ENCODE data around the gene CLECL1. TPM values are rescaled to one million over a fixed set of nuclear protein-coding genes. Genes with fewer than 3 reads are reported as not detected.
"Not testable (repeated sequence)": the region's sequence is repeated elsewhere in the genome, so short reads cannot be mapped to it uniquely, and the experiment has no call there.

CLECL1 gene
- total RNA-seq, 2 experiments from 2014 or later: 0.44 to 1.7 TPM

- H3K9me3 Mint-ChIP-seq: peaks cover 10% of the 10 kb centered on the region
- H3K27me3 Mint-ChIP-seq: no peaks in the 10 kb centered on the region
- H3K4me3 Mint-ChIP-seq: peak overlapping the region; percentile 79
- no peaks in the 10 kb centered on the region for H3K36me3 ChIP-seq (ENCODE audit: insufficient read depth, low read length)
- peaks cover 21% of the 10 kb centered on the region for H3K36me3 Mint-ChIP-seq (ENCODE audit: low read depth)
- H3K4me1 ChIP-seq (ENCODE audit: insufficient read depth, low read length): peaks cover 23% of the 10 kb centered on the region
- ChIA-PET POLR2A (interaction anchor here (0.5 to 4.4 kb wide), 31 partner anchors 9 to 377 kb away, joined by 3 to 97 read pairs (median 6); partner anchors contain the start of genes CD69 and CLEC2D), CTCF (interaction anchor here (0.7 to 2.4 kb wide), 33 partner anchors 9 to 377 kb away, joined by 3 to 30 read pairs (median 5); partner anchors contain the start of gene CLEC2D)
- intact Hi-C loops (cut with DNase I, micrococcal nuclease): loop anchor here (1.0 to 5.0 kb wide), 6 partner anchors 33 to 377 kb away; no protein-coding TSS in a partner anchor
- H3K4me1 Mint-ChIP-seq (ENCODE audit: low read depth): peaks cover 79% of the 10 kb centered on the region
- H3K4me3 ChIP-seq (ENCODE audit: low read length): peak overlapping the region; percentile 30
- H3K27ac Mint-ChIP-seq: peak overlapping the region; percentile 89
- no peaks in the 10 kb centered on the region for H3K9me3 ChIP-seq (ENCODE audit: control insufficient read depth in 1 of 2, insufficient read depth in 1 of 2, low read length in 2 of 2)
- peak overlapping the region; percentile 68 to 71 for H3K27ac ChIP-seq (ENCODE audit: low read depth in 1 of 2, low read length in 2 of 2)
- peak; percentile 74 for TF ChIP-seq CTCF (IDR thresholded peaks at IDR 0.05)
- peak; percentile 45 to 87 (median 60) for DNase-seq
- no peaks in the 10 kb centered on the region for H3K27me3 ChIP-seq (ENCODE audit: control insufficient read depth in 1 of 2, insufficient read depth in 2 of 2, low read length in 2 of 2)
- peak; percentile 85 for ATAC-seq (ENCODE audit: poor library complexity)
Observed at GRCh38 chr12:9707864-9708808, 24.8 kb downstream of the CLECL1 start.

- CTCF ChIA-PET: interaction anchor here (1.1 to 2.4 kb wide), 16 partner anchors 10 to 376 kb away, joined by 3 to 30 read pairs (median 7); partner anchors contain the start of gene CLEC2D
- H3K4me1 Mint-ChIP-seq (ENCODE audit: low read depth): peaks cover 87% of the 10 kb centered on the region
- Histone ChIP-seq H3K4me1 (ENCODE audit: insufficient read depth, low read length) (peaks cover 25% of the 10 kb centered on the region), H3K27me3 (ENCODE audit: control insufficient read depth in 1 of 2, insufficient read depth in 2 of 2, low read length in 2 of 2) (no peaks in the 10 kb centered on the region), H3K27ac (ENCODE audit: low read depth in 1 of 2, low read length in 2 of 2) (peak overlapping the region; percentile 68 to 71), H3K4me3 (ENCODE audit: low read length) (no peak overlapping the region), H3K36me3 (ENCODE audit: insufficient read depth, low read length) (no peaks in the 10 kb centered on the region), H3K9me3 (ENCODE audit: control insufficient read depth in 1 of 2, insufficient read depth in 1 of 2, low read length in 2 of 2) (no peaks in the 10 kb centered on the region)
- POLR2A ChIA-PET: interaction anchor here (0.8 to 4.4 kb wide), 20 partner anchors 8 to 376 kb away, joined by 3 to 97 read pairs (median 8); partner anchors contain the start of genes CD69 and CLEC2D
- H3K4me3 Mint-ChIP-seq: peak overlapping the region; percentile 79
- peak overlapping the region; percentile 89 for H3K27ac Mint-ChIP-seq
- H3K36me3 Mint-ChIP-seq (ENCODE audit: low read depth): peaks cover 27% of the 10 kb centered on the region
- H3K27me3 Mint-ChIP-seq: no peaks in the 10 kb centered on the region
- no peak for TF ChIP-seq CTCF (IDR thresholded peaks at IDR 0.05)
- intact Hi-C loops (cut with DNase I, micrococcal nuclease): loop anchor here (5.0 kb wide), 2 partner anchors 35 to 375 kb away; no protein-coding TSS in a partner anchor
- peaks cover 14% of the 10 kb centered on the region for H3K9me3 Mint-ChIP-seq
- ATAC-seq (ENCODE audit: poor library complexity) (no peak), DNase-seq (peak in 3 of 14 experiments; percentile 27 to 40 (median 29))
Observed at GRCh38 chr12:9707356-9707755, 25.5 kb downstream of the CLECL1 start.

GRCh38 chr12:9706086-9706685, 26.7 kb downstream of the CLECL1 start:
- H3K4me1 ChIP-seq (ENCODE audit: insufficient read depth, low read length): peaks cover 37% of the 10 kb centered on the region
- intact Hi-C loops (cut with DNase I, micrococcal nuclease): loop anchor here (5.0 kb wide), 2 partner anchors 34 to 374 kb away; no protein-coding TSS in a partner anchor
- CTCF ChIA-PET: interaction anchor here (1.1 to 1.4 kb wide), 3 partner anchors 35 to 48 kb away, joined by 3 to 4 read pairs (median 4); no protein-coding TSS in a partner anchor
- H3K9me3 ChIP-seq (ENCODE audit: control insufficient read depth in 1 of 2, insufficient read depth in 1 of 2, low read length in 2 of 2): peaks cover 0 to 6% of the 10 kb centered on the region in 2 experiments
- POLR2A ChIA-PET: interaction anchor here (0.8 to 4.4 kb wide), 11 partner anchors 12 to 57 kb away, joined by 3 to 97 read pairs (median 16); partner anchors contain the start of genes CD69 and CLEC2D
- Mint-ChIP-seq H3K27me3 (no peaks in the 10 kb centered on the region), H3K4me3 (peak overlapping the region; percentile 62), H3K9me3 (peaks cover 14% of the 10 kb centered on the region), H3K27ac (peak overlapping the region; percentile 90), H3K4me1 (ENCODE audit: low read depth) (peaks cover 89% of the 10 kb centered on the region), H3K36me3 (ENCODE audit: low read depth) (peaks cover 28% of the 10 kb centered on the region)
- H3K36me3 ChIP-seq (ENCODE audit: insufficient read depth, low read length): no peaks in the 10 kb centered on the region
- H3K27ac ChIP-seq (ENCODE audit: low read depth in 1 of 2, low read length in 2 of 2): peak overlapping the region; percentile 23 to 36
- TF ChIP-seq CTCF (IDR thresholded peaks at IDR 0.05): no peak
- no peak overlapping the region for H3K4me3 ChIP-seq (ENCODE audit: low read length)
- DNase-seq (peak in 3 of 14 experiments; percentile 40 to 49 (median 46)), ATAC-seq (ENCODE audit: poor library complexity) (no peak)
- H3K27me3 ChIP-seq (ENCODE audit: control insufficient read depth in 1 of 2, insufficient read depth in 2 of 2, low read length in 2 of 2): no peaks in the 10 kb centered on the region

- Histone ChIP-seq H3K4me1 (ENCODE audit: insufficient read depth, low read length) (peaks cover 39% of the 10 kb centered on the region), H3K9me3 (ENCODE audit: control insufficient read depth in 1 of 2, insufficient read depth in 1 of 2, low read length in 2 of 2) (peaks cover 0 to 20% of the 10 kb centered on the region in 2 experiments)
- CTCF ChIA-PET: interaction anchor here (1.5 kb wide), 1 partner anchor 70 kb away, joined by 3 read pairs; no protein-coding TSS in a partner anchor
- DNase-seq; H3K36me3 ChIP-seq (ENCODE audit: insufficient read depth, low read length); H3K4me3 ChIP-seq (ENCODE audit: low read length); H3K27me3 ChIP-seq (ENCODE audit: control insufficient read depth in 1 of 2, insufficient read depth in 2 of 2, low read length in 2 of 2); H3K27ac ChIP-seq (ENCODE audit: low read depth in 1 of 2, low read length in 2 of 2); H3K4me3 Mint-ChIP-seq; ATAC-seq (ENCODE audit: poor library complexity); H3K27me3 Mint-ChIP-seq; intact Hi-C loops (cut with DNase I, micrococcal nuclease): not testable (repeated sequence)
- H3K27ac Mint-ChIP-seq: peak overlapping the region; percentile 90
- POLR2A ChIA-PET: interaction anchor here (0.7 to 6.2 kb wide), 6 partner anchors 24 to 56 kb away, joined by 3 to 96 read pairs (median 6); no protein-coding TSS in a partner anchor
- H3K36me3 Mint-ChIP-seq (ENCODE audit: low read depth): peaks cover 33% of the 10 kb centered on the region
- peaks cover 17% of the 10 kb centered on the region for H3K9me3 Mint-ChIP-seq
- peaks cover 94% of the 10 kb centered on the region for H3K4me1 Mint-ChIP-seq (ENCODE audit: low read depth)
Observed at GRCh38 chr12:9704561-9704960, 28.3 kb downstream of the CLECL1 start.

Data from CD4-positive, alpha-beta T cell (primary cell).